Small intestine (tissue), 7 donors: Measurements from ENCODE around the gene RC3H1. TPM values are rescaled to one million over a fixed set of nuclear protein-coding genes. Genes with fewer than 3 reads are reported as not detected.
A peak's percentile ranks its signal among the peaks of the same experiment; 100 is the strongest.

Source experiments
- DNase-seq, 2 donors: peaks; one replicate each; pipeline versions ENCODE4 v3.0.0 to v3.0.0-alpha.2; 2013
- FAIRE-seq: peaks from 2 replicates; lab custom pipeline; 2012; peaks lifted over from hg19 to GRCh38; lab: Jason Lieb, UNC
- H3K27ac ChIP-seq, 3 donors: one replicate each; pipeline ENCODE4 v1.5.1; 2013; ENCODE audit warnings: low read length in 2 of 3, mild to moderate bottlenecking in 2 of 3, control low read depth in 1 of 3, inconsistent platforms in 1 of 3, low read depth in 1 of 3, moderate library complexity in 1 of 3
- H3K27me3 ChIP-seq, 3 donors: one replicate each; pipeline ENCODE4 v1.6.1; 2013; ENCODE audit warnings: low read length in 3 of 3, inconsistent platforms in 1 of 3; ENCODE audit not compliant: control insufficient read depth in 3 of 3, insufficient read depth in 3 of 3
- H3K36me3 ChIP-seq, 3 donors: one replicate each; pipeline ENCODE4 v1.6.1; 2013; ENCODE audit warnings: low read length in 3 of 3, inconsistent platforms in 1 of 3, low read depth in 1 of 3, mild to moderate bottlenecking in 1 of 3, moderate library complexity in 1 of 3; ENCODE audit not compliant: control insufficient read depth in 3 of 3, insufficient read depth in 2 of 3
- H3K4me1 ChIP-seq, 3 donors: one replicate each; pipeline ENCODE4 v1.6.1; 2013; ENCODE audit warnings: low read length in 2 of 3, inconsistent platforms in 1 of 3, low read depth in 1 of 3, mild to moderate bottlenecking in 1 of 3, moderate library complexity in 1 of 3; ENCODE audit not compliant: control insufficient read depth in 3 of 3, insufficient read depth in 2 of 3
- H3K4me3 ChIP-seq, 3 donors: one replicate each; pipeline ENCODE4 v1.5.1; 2013; ENCODE audit warnings: low read length in 3 of 3, control low read depth in 1 of 3, inconsistent platforms in 1 of 3, low read depth in 1 of 3, mild to moderate bottlenecking in 1 of 3, moderate library complexity in 1 of 3
- H3K9me3 ChIP-seq, 2 donors: one replicate each; pipeline ENCODE4 v1.6.1; 2013; ENCODE audit warnings: low read depth in 1 of 2, low read length in 1 of 2; ENCODE audit not compliant: control insufficient read depth in 2 of 2, insufficient read depth in 1 of 2
- WGBS, 3 donors: extraction: QIAGEN DNeasy Blood & Tissue Kit; methylation state at CpG; one replicate each; pipeline ENCODE4 v1.1.7; 2013; 5-methylcytosine and 5-hydroxymethylcytosine counted together
- polyA plus RNA-seq, 4 donors: library from polyadenylated mRNA; stranded (reverse) in 3 of 4; unstranded in 1 of 4; fragments of 200-250 nt in 3 of 4; fragments of 120-200 nt in 1 of 4; gene quantifications; one replicate each; pipeline versions ENCODE4 v1.2.1 to v1.2.3, GENCODE V29; 2013
- donor health status: healthy with polysubstance abuse.
- donor health status: control.
- donor health status: control.
- donor health status: Bipolar disorder and iron deficiency.
- donor health status: healthy.

RC3H1 gene
- polyA plus RNA-seq, 4 donors: 2.4 to 12.3 (median 4.4) TPM

- DNase-seq (no peak), FAIRE-seq (no peak)
- 77 to 84% (median 81%) methylated on average over 4 of the region's 4 CpGs for WGBS, 3 donors
- H3K27ac ChIP-seq: peak overlapping the region in 1 of 3 donors; percentile 38
- H3K4me3 ChIP-seq: no peak overlapping the region
- no peaks in the 10 kb centered on the region for H3K9me3 ChIP-seq
- H3K4me1 ChIP-seq: no peaks in the 10 kb centered on the region
- H3K27me3 ChIP-seq: no peaks in the 10 kb centered on the region
- H3K36me3 ChIP-seq: peaks cover 2 to 15% (median 5%) of the 10 kb centered on the region in 3 donors
These were observed 135.2 kb downstream of the RC3H1 start for GRCh38 chr1:173886746-173887611.

- no peak overlapping the region for H3K4me3 ChIP-seq
- WGBS, 3 donors: 93 to 96% (median 94%) methylated on average over 5 of the region's 5 CpGs
- FAIRE-seq: no peak
- DNase-seq: no peak
- peaks cover 2 to 15% (median 3%) of the 10 kb centered on the region in 3 donors for H3K36me3 ChIP-seq
- H3K27ac ChIP-seq: no peak overlapping the region
- H3K27me3 ChIP-seq: no peaks in the 10 kb centered on the region
- no peaks in the 10 kb centered on the region for H3K4me1 ChIP-seq
- H3K9me3 ChIP-seq: no peaks in the 10 kb centered on the region
These were observed 137.5 kb downstream of the RC3H1 start for GRCh38 chr1:173884701-173885100.

Other genes with a start within 250 kb of the RC3H1 start
- 10 to 100 TPM in 2 of 4 donors, 1 to 10 TPM in 2; 5.1 to 22.3 (median 13.0) TPM for gene DARS2, start 197.7 kb downstream of the RC3H1 start, polyA plus RNA-seq
- 1 to 10 TPM; 1.1 to 6.9 (median 4.0) TPM for gene CENPL, start 197.5 kb downstream of the RC3H1 start, polyA plus RNA-seq
- 100 to 1,000 TPM; 375 to 686 (median 587) TPM for gene GAS5, start 154.4 kb downstream of the RC3H1 start, polyA plus RNA-seq
- 1 to 10 TPM in 2 of 4 donors, under 1 TPM in 2; 0.22 to 3.9 (median 0.69) TPM for gene ZBTB37, start 154.0 kb downstream of the RC3H1 start, polyA plus RNA-seq
- gene SERPINC1, start 105.0 kb downstream of the RC3H1 start, polyA plus RNA-seq: 1 to 10 TPM in 1 of 4 donors, under 1 TPM in 2, not detected in 1; 0.19 to 1.0 (median 0.89) TPM
- gene RABGAP1L, start 137.2 kb upstream of the RC3H1 start, polyA plus RNA-seq: 10 to 100 TPM; 20.6 to 53.9 (median 25.1) TPM